Gastroesophageal sphincter (tissue), 3 donors: ENCODE data around the gene NCR1.

Experiments
- POLR2A ChIP-seq, 2 donors: fragments of 450-650 bp; IDR thresholded peaks; one replicate each; pipeline ENCODE4 v1.6.1; 2017; ENCODE audit warnings: antibody characterized with exemption in 2 of 2, mild to moderate bottlenecking in 2 of 2, moderate library complexity in 1 of 2
- POLR2AphosphoS5 ChIP-seq: sonication (generic); formaldehyde crosslinking; IDR thresholded peaks from one replicate; pipeline ENCODE4 v1.6.1; 2017; ENCODE audit warnings: antibody characterized with exemption
- TF ChIP-seq, protein P1 (sequence below), 4 experiments: fragments of 200-600 bp in 2 of 4; fragments of 450-650 bp in 2 of 4; sonication (generic) in 1 of 4; IDR thresholded peaks; one replicate each; pipeline ENCODE4 v1.5.1; 2017 to 2019; ENCODE audit warnings: antibody characterized with exemption in 4 of 4, mild to moderate bottlenecking in 2 of 4, moderate library complexity in 2 of 4

DNA sequence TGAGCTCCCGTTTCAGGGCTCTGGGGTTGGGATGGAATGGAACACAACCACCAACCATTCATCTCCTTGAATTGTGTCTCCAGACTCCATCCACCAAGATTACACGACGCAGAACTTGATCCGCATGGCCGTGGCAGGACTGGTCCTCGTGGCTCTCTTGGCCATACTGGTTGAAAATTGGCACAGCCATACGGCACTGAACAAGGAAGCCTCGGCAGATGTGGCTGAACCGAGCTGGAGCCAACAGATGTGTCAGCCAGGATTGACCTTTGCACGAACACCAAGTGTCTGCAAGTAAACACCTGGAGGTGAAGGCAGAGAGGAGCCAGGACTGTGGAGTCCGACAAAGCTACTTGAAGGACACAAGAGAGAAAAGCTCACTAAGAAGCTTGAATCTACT, 16.4 kb upstream of the NCR1 start:
- TF ChIP-seq POLR2AphosphoS5 = no peak
- TF ChIP-seq, protein P1, sequence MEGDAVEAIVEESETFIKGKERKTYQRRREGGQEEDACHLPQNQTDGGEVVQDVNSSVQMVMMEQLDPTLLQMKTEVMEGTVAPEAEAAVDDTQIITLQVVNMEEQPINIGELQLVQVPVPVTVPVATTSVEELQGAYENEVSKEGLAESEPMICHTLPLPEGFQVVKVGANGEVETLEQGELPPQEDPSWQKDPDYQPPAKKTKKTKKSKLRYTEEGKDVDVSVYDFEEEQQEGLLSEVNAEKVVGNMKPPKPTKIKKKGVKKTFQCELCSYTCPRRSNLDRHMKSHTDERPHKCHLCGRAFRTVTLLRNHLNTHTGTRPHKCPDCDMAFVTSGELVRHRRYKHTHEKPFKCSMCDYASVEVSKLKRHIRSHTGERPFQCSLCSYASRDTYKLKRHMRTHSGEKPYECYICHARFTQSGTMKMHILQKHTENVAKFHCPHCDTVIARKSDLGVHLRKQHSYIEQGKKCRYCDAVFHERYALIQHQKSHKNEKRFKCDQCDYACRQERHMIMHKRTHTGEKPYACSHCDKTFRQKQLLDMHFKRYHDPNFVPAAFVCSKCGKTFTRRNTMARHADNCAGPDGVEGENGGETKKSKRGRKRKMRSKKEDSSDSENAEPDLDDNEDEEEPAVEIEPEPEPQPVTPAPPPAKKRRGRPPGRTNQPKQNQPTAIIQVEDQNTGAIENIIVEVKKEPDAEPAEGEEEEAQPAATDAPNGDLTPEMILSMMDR (IDR thresholded peaks at IDR 0.05) = no peak
- TF ChIP-seq POLR2A (IDR thresholded peaks at IDR 0.05) = no peak
